Measurements from ENCODE around the gene PHEX. TPM values are rescaled to one million over a fixed set of nuclear protein-coding genes. Genes with fewer than 3 reads are reported as not detected.

The PHEX gene
- total and polyA plus RNA-seq, 8 donors = 0.04 to 0.09 (median 0.07) TPM; not detected in 3

DNA sequence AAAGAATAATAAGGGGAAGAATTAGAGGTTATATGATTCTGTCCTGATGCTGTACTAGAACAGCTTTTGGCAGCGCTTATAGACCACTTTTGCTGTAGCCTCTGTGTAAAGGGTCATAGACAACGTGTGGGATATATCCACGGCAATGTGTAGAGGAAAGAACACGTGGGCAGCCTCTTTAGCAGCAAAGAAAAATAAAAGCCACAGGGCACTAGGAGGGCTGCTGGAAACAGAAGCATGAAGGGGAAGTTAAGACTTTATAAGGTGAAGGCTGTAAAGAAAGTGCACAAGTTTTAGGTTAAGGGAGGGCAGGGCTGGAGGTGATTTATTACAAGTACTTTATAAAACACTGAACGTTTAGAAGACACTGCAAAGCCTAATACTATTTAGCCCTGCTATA is 20.1 kb upstream of the PHEX start:
- H3K4me1 ChIP-seq = no peaks in the 10 kb centered on the region

DNA sequence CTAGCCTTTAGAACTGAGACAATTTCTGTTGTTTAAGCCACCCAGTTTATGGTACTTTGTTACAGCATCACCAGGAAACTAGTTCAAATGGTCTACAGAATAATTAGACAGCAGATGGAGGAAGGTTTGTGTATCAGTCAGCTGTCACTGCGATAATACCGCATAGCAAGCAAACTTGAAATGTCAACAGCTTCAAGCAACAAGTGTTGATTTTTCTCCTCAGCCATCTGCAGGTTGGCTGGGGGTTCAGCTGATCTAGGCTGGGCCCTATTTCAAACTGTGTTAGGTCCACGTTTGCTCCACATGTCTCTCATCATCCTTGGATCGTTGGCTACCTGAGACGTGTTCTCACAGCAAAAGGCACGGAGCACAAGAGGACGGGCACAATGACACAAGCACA is 19.2 kb upstream of the PHEX start:
- no peak for DNase-seq
- no peak for ATAC-seq
- H3K27me3 ChIP-seq = no peaks in the 10 kb centered on the region
- no peaks in the 10 kb centered on the region for H3K9me3 ChIP-seq
- no peak for FAIRE-seq
- no peak overlapping the region for H3K27ac ChIP-seq
- intact Hi-C loops (cut with DNase I) = no loop called here
- no peak for TF ChIP-seq CTCF (IDR thresholded peaks at IDR 0.05)
- H3K4me1 ChIP-seq = no peaks in the 10 kb centered on the region
- 70 to 78% methylated on average over 7 of the region's 7 CpGs for WGBS, 2 donors
- H3K4me3 ChIP-seq = no peak overlapping the region
- no peaks in the 10 kb centered on the region for H3K36me3 ChIP-seq

More for the DNA sequence above, 20.1 kb upstream of the PHEX start:
- no peaks in the 10 kb centered on the region for H3K9me3 ChIP-seq
- 49 to 57% methylated on average over 5 of the region's 5 CpGs for WGBS, 2 donors
- H3K4me3 ChIP-seq = no peak overlapping the region
- TF ChIP-seq CTCF (IDR thresholded peaks at IDR 0.05) = no peak
- no peak for DNase-seq
- H3K36me3 ChIP-seq = no peaks in the 10 kb centered on the region
- H3K27ac ChIP-seq = no peak overlapping the region
- FAIRE-seq = no peak
- H3K27me3 ChIP-seq = no peaks in the 10 kb centered on the region
- no peak for ATAC-seq
- intact Hi-C loops (cut with DNase I) = no loop called here

GRCh38 chrX:22015139-22015750 is 16.9 kb upstream of the PHEX start:
- Histone ChIP-seq H3K9me3 (no peaks in the 10 kb centered on the region), H3K36me3 (no peaks in the 10 kb centered on the region), H3K4me3 (no peak overlapping the region), H3K4me1 (no peaks in the 10 kb centered on the region), H3K27me3 (no peaks in the 10 kb centered on the region), H3K27ac (no peak overlapping the region)
- intact Hi-C loops (cut with DNase I) = no loop called here
- ATAC-seq = no peak
- no peak for TF ChIP-seq CTCF (IDR thresholded peaks at IDR 0.05)
- WGBS, 2 donors = 76 to 80% methylated on average over 9 of the region's 9 CpGs
- FAIRE-seq = no peak
- no peak for DNase-seq

DNA sequence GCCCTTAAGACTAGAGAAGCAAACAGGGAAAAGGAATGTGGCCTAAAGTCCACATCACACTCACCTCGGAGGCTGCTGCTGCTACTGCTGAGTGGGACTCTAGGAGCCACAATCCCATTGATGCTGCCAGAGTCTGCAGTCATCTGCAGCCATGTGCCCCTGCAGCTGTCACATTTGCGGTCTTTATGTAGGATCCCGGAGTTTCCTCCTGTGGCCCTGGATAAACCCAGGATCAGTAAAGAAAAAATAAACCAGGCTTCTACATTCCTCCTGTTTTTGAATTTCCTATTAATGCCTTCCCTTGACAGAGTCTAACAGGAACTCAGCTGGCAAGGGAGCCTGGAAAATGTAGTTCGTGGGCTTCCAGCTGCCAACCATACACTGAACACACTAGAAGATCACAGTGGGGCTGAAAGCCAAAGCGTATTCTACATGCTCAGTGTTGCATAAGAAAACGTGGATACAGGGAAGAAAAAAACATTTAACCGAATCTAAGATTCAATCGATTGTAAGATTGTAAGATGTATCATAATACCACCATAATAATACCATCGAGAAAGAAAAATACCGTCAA is 10.3 kb upstream of the PHEX start:
- Histone ChIP-seq H3K9me3 (no peaks in the 10 kb centered on the region), H3K4me3 (no peak overlapping the region), H3K27me3 (no peaks in the 10 kb centered on the region), H3K36me3 (no peaks in the 10 kb centered on the region), H3K27ac (no peak overlapping the region), H3K4me1 (no peaks in the 10 kb centered on the region)
- WGBS, 2 donors = 61 to 74% methylated on average over 10 of the region's 10 CpGs
- ATAC-seq = no peak
- FAIRE-seq = no peak
- no peak for DNase-seq
- no peak for TF ChIP-seq CTCF (IDR thresholded peaks at IDR 0.05)
- intact Hi-C loops (cut with DNase I) = no loop called here

DNA sequence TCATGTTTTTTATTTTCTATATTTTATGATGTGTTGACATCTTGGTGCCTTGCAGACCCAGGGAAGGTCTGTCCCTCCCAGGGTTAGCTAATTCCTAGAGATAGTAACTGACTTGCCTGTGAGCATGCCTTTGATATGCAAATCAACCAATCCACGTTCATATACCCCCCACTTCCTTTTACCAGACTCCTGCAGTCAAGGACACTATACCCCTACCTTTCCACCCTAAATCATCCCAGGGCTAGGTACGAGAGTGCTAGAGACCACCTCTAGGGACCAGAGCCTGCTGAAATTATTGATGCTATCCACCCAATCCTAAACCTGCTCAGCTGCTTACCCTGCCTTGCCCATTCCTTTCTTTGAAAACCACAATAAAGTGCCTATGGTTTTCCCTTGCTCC is 7.5 kb upstream of the PHEX start:
- no peak overlapping the region for H3K27ac ChIP-seq
- ATAC-seq (no peak), DNase-seq (no peak), FAIRE-seq (no peak)
- H3K4me1 ChIP-seq = no peaks in the 10 kb centered on the region
- intact Hi-C loops (cut with DNase I) = no loop called here
- no peaks in the 10 kb centered on the region for H3K9me3 ChIP-seq
- H3K27me3 ChIP-seq = peaks cover 0 to 4% (median 0%) of the 10 kb centered on the region in 4 donors
- 32 to 49% methylated on average over 2 of the region's 2 CpGs for WGBS, 2 donors
- no peak for TF ChIP-seq CTCF (IDR thresholded peaks at IDR 0.05)
- H3K36me3 ChIP-seq = no peaks in the 10 kb centered on the region
- no peak overlapping the region for H3K4me3 ChIP-seq
